Neural progenitor cell (in vitro differentiated cells): ENCODE data around the gene GFI1. TPM values are rescaled to one million over a fixed set of nuclear protein-coding genes. Genes with fewer than 3 reads are reported as not detected.

Source experiments
- DNase-seq: peaks from one replicate; pipeline ENCODE4 v3.0.0-alpha.2; 2016; ENCODE audit warnings: low spot score
- H2AFZ ChIP-seq: fragments of 200-600 bp; sonication (generic); replicated peaks from 2 replicates; pipeline ENCODE4 v1.6.1; 2016; ENCODE audit warnings: antibody characterized with exemption
- H3F3A ChIP-seq: fragments of 200-600 bp; sonication (generic); 2 replicates; pipeline ENCODE4 v1.6.1; 2016; ENCODE audit warnings: antibody characterized with exemption, low read depth
- H3K27ac ChIP-seq: fragments of 200-600 bp; sonication (generic); 2 replicates; pipeline ENCODE4 v1.5.1; 2016; ENCODE audit warnings: mild to moderate bottlenecking
- H3K27me3 ChIP-seq: fragments of 200-600 bp; sonication (generic); 2 replicates; pipeline ENCODE4 v1.6.1; 2016; ENCODE audit warnings: mild to moderate bottlenecking, moderate library complexity
- H3K36me3 ChIP-seq: fragments of 200-600 bp; sonication (generic); 2 replicates; pipeline ENCODE4 v1.5.1; 2016
- H3K4me1 ChIP-seq: fragments of 200-600 bp; sonication (generic); 2 replicates; pipeline ENCODE4 v1.6.1; 2016; ENCODE audit warnings: mixed run types
- H3K4me2 ChIP-seq: fragments of 200-600 bp; sonication (generic); 2 replicates; pipeline ENCODE4 v1.6.1; 2016
- H3K4me3 ChIP-seq: fragments of 200-600 bp; sonication (generic); 2 replicates; pipeline ENCODE4 v1.5.1; 2016
- H3K79me2 ChIP-seq: fragments of 200-600 bp; sonication (generic); 2 replicates; pipeline ENCODE4 v1.6.1; 2016; ENCODE audit warnings: low read depth
- H3K9ac ChIP-seq: fragments of 200-600 bp; sonication (generic); 2 replicates; pipeline ENCODE4 v1.6.1; 2016
- H3K9me3 ChIP-seq: fragments of 200-600 bp; sonication (generic); 2 replicates; pipeline ENCODE4 v1.5.1; 2016; ENCODE audit warnings: low read depth
- H4K20me1 ChIP-seq: fragments of 200-600 bp; sonication (generic); 2 replicates; pipeline ENCODE4 v1.6.1; 2016; ENCODE audit warnings: low read depth
- H3K27ac Mint-ChIP-seq: 3 replicates; pipeline ENCODE4 v1.8.0; 2021; ENCODE audit warnings: mixed read lengths
- H3K27me3 Mint-ChIP-seq: 2 replicates; pipeline ENCODE4 v1.8.0; 2022; ENCODE audit warnings: low read depth, mild to moderate bottlenecking, inconsistent platforms, moderate library complexity, mixed read lengths; ENCODE audit not compliant: insufficient read depth
- H3K36me3 Mint-ChIP-seq: 3 replicates; pipeline ENCODE4 v1.8.0; 2021; ENCODE audit warnings: mixed read lengths
- H3K4me1 Mint-ChIP-seq: 3 replicates; pipeline ENCODE4 v1.8.0; 2021; ENCODE audit warnings: mixed read lengths
- H3K4me3 Mint-ChIP-seq: 3 replicates; pipeline ENCODE4 v1.8.0; 2021; ENCODE audit warnings: mild to moderate bottlenecking, moderate library complexity, mixed read lengths
- H3K9me3 Mint-ChIP-seq: 3 replicates; pipeline ENCODE4 v1.8.0; 2020; ENCODE audit warnings: mixed read lengths
- EZH2 ChIP-seq: fragments of 200-600 bp; sonication (generic); IDR thresholded peaks from 2 replicates; pipeline ENCODE4 v1.6.1; 2017; ENCODE audit warnings: antibody characterized with exemption, mild to moderate bottlenecking, moderate library complexity
- EZH2phosphoT487 ChIP-seq: fragments of 200-600 bp; sonication (generic); IDR thresholded peaks from 2 replicates; pipeline ENCODE4 v1.6.1; 2017; ENCODE audit warnings: antibody characterized with exemption
- total RNA-seq: library from RNA; depleted of rRNA; stranded (reverse); fragments of >200 nt; gene quantifications from 2 replicates; pipeline ENCODE4 v1.2.3, GENCODE V29; 2015; ENCODE audit warnings: low replicate concordance
- TF ChIP-seq, protein P1 (sequence below): fragments of 200-600 bp; sonication (generic); IDR thresholded peaks from 2 replicates; pipeline ENCODE4 v1.5.1; 2017; ENCODE audit warnings: antibody characterized with exemption, mild to moderate bottlenecking

The GFI1 gene
- total RNA-seq, 1 donor from 2014 or later = not detected

DNA sequence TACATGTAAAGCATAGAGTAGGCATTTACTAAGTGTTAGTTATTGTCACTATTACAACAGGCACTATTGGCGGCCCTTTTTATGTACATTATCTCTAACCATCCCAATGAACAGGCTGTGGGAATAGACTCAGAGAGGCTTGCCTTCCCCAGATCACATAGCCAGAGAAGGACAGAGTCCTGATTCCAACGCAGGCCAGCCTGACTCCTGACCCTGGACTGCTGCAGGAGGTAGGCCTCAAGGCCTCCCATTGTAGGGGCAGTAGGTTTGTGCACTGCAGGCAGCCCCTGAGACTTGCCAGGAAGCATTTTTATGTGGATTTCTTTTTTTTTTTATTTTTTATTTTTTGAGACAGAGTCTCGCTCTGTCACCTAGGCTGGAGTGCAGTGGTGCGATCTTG is 6.4 kb upstream of the GFI1 start:
- peaks cover 38% of the 10 kb centered on the region for H3K27me3 ChIP-seq
- H3K9ac ChIP-seq = no peak overlapping the region
- Mint-ChIP-seq H3K4me1 (no peaks in the 10 kb centered on the region), H3K9me3 (no peaks in the 10 kb centered on the region), H3K36me3 (no peaks in the 10 kb centered on the region), H3K4me3 (no peak overlapping the region), H3K27ac (no peak overlapping the region), H3K27me3 (peaks cover 19% of the 10 kb centered on the region)
- H4K20me1 ChIP-seq = no peaks in the 10 kb centered on the region
- TF ChIP-seq EZH2 (no peak), EZH2phosphoT487 (no peak)
- TF ChIP-seq, protein P1, sequence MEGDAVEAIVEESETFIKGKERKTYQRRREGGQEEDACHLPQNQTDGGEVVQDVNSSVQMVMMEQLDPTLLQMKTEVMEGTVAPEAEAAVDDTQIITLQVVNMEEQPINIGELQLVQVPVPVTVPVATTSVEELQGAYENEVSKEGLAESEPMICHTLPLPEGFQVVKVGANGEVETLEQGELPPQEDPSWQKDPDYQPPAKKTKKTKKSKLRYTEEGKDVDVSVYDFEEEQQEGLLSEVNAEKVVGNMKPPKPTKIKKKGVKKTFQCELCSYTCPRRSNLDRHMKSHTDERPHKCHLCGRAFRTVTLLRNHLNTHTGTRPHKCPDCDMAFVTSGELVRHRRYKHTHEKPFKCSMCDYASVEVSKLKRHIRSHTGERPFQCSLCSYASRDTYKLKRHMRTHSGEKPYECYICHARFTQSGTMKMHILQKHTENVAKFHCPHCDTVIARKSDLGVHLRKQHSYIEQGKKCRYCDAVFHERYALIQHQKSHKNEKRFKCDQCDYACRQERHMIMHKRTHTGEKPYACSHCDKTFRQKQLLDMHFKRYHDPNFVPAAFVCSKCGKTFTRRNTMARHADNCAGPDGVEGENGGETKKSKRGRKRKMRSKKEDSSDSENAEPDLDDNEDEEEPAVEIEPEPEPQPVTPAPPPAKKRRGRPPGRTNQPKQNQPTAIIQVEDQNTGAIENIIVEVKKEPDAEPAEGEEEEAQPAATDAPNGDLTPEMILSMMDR = no peak
- no peak overlapping the region for H3K4me3 ChIP-seq
- H3K4me1 ChIP-seq = no peaks in the 10 kb centered on the region
- no peaks in the 10 kb centered on the region for H3F3A ChIP-seq
- DNase-seq = no peak
- no peaks in the 10 kb centered on the region for H3K9me3 ChIP-seq
- no peaks in the 10 kb centered on the region for H3K79me2 ChIP-seq
- H3K4me2 ChIP-seq = no peak overlapping the region
- H3K36me3 ChIP-seq = no peaks in the 10 kb centered on the region
- H2AFZ ChIP-seq = no peak overlapping the region
- no peak overlapping the region for H3K27ac ChIP-seq

DNA sequence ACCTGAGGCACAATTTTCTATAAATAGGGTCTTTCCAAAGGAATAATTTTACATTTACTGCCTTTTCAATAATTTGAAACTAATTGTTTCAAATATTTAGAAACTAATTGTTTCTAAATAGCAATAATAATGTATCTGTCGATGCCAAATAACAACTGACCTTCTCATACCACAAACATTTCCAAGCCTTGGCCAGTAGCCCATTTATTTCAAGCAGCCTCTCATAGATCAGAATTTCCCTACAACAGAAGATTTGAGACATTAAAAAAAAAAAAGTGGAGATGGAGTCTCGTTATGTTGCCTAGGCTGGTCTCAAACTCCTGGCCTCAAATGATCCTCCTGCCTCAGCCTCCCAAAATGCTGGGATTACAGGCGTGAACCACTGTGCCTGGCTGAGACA is 2.1 kb upstream of the GFI1 start:
- Histone ChIP-seq H3K4me3 (no peak overlapping the region), H3K79me2 (no peaks in the 10 kb centered on the region), H3K36me3 (no peaks in the 10 kb centered on the region), H3K9me3 (no peaks in the 10 kb centered on the region), H3K27me3 (peaks cover 81% of the 10 kb centered on the region), H2AFZ (no peak overlapping the region), H3F3A (peaks cover 23% of the 10 kb centered on the region), H4K20me1 (peaks cover 24% of the 10 kb centered on the region), H3K4me1 (peaks cover 23% of the 10 kb centered on the region), H3K9ac (no peak overlapping the region), H3K4me2 (no peak overlapping the region), H3K27ac (no peak overlapping the region)
- H3K36me3 Mint-ChIP-seq = no peaks in the 10 kb centered on the region
- H3K4me3 Mint-ChIP-seq = no peak overlapping the region
- peaks cover 14% of the 10 kb centered on the region for H3K4me1 Mint-ChIP-seq
- no peak for DNase-seq
- no peak for TF ChIP-seq EZH2
- no peak for TF ChIP-seq EZH2phosphoT487
- TF ChIP-seq, protein P1 = no peak
- H3K9me3 Mint-ChIP-seq = no peaks in the 10 kb centered on the region
- no peak overlapping the region for H3K27ac Mint-ChIP-seq
- peaks cover 46% of the 10 kb centered on the region for H3K27me3 Mint-ChIP-seq

DNA sequence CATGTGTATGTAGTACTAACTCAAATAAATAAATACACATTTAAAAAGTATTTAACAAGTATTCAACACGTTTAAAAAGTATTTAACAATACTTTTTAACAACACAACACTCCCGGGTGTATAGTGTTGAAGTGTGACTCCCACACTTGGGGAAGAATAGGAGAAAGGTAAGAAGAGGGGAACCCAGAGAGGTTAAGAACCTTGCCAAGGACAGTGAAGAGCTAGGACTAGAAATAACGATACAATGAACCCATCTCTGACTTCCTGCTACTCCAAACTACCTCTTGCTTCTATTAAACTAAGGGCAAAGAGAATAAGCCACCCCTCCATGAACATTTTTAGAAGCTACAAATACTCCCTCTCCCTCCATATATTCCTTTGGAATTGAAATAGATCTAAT is 1.7 kb upstream of the GFI1 start:
- Histone ChIP-seq H3K9ac (no peak overlapping the region), H3K27me3 (peaks cover 85% of the 10 kb centered on the region), H2AFZ (no peak overlapping the region), H3K27ac (no peak overlapping the region), H3K36me3 (no peaks in the 10 kb centered on the region), H3F3A (peaks cover 25% of the 10 kb centered on the region), H4K20me1 (peaks cover 28% of the 10 kb centered on the region), H3K9me3 (no peaks in the 10 kb centered on the region), H3K4me3 (no peak overlapping the region), H3K4me1 (peaks cover 27% of the 10 kb centered on the region), H3K4me2 (no peak overlapping the region), H3K79me2 (no peaks in the 10 kb centered on the region)
- TF ChIP-seq EZH2 = no peak
- TF ChIP-seq, protein P1 = no peak
- no peak for TF ChIP-seq EZH2phosphoT487
- H3K4me3 Mint-ChIP-seq = no peak overlapping the region
- peaks cover 16% of the 10 kb centered on the region for H3K4me1 Mint-ChIP-seq
- no peak overlapping the region for H3K27ac Mint-ChIP-seq
- no peaks in the 10 kb centered on the region for H3K36me3 Mint-ChIP-seq
- no peak for DNase-seq
- H3K27me3 Mint-ChIP-seq = peaks cover 49% of the 10 kb centered on the region
- H3K9me3 Mint-ChIP-seq = no peaks in the 10 kb centered on the region
